OCI-LY3 (cell line): ENCODE measurements around the gene DCAF17.
A peak's percentile ranks its signal among the peaks of the same experiment; 100 is the strongest.

ENCODE experiments used
- H2AFZ ChIP-seq: fragments of 200-600, 300-600 bp; shearing (Covaris generic); 2 replicates; pipeline ENCODE4 v1.6.0; 2014; ENCODE audit warnings: antibody characterized with exemption, low read depth, low read length
- H3K27ac ChIP-seq: fragments of 200-600, 300-600 bp; sonication (generic); 2 replicates; pipeline ENCODE4 v1.5.1; 2014; ENCODE audit warnings: mild to moderate bottlenecking, low read length, moderate library complexity, mixed read lengths
- H3K27me3 ChIP-seq: fragments of 200-600, 300-600 bp; sonication (generic); 2 replicates; pipeline ENCODE4 v1.6.1; 2014; ENCODE audit warnings: low read depth, low read length, mixed read lengths
- H3K36me3 ChIP-seq: fragments of 200-600, 300-600 bp; sonication (generic); replicated peaks from 2 replicates; pipeline ENCODE3; 2014; ENCODE audit warnings: low read depth, low read length, mixed read lengths
- H3K4me1 ChIP-seq: fragments of 300-600, 200-600 bp; sonication (generic); 2 replicates; pipeline ENCODE4 v1.6.1; 2014; ENCODE audit warnings: low read length, mixed read lengths
- H3K4me2 ChIP-seq: fragments of 200-600, 300-600 bp; sonication (generic); 2 replicates; pipeline ENCODE4 v1.6.1; 2014; ENCODE audit warnings: low read length, mixed read lengths
- H3K4me3 ChIP-seq: fragments of 300-600, 200-600 bp; sonication (generic); 2 replicates; pipeline ENCODE4 v1.5.1; 2014; ENCODE audit warnings: antibody characterized with exemption, mild to moderate bottlenecking, low read length, moderate library complexity
- H3K79me2 ChIP-seq: fragments of 300-600, 200-600 bp; shearing (Covaris generic); 2 replicates; pipeline ENCODE4 v1.6.1; 2014; ENCODE audit warnings: mild to moderate bottlenecking, low read length, mixed read lengths
- H3K9ac ChIP-seq: fragments of 300-600, 200-600 bp; shearing (Covaris generic); 2 replicates; pipeline ENCODE4 v1.6.0; 2014; ENCODE audit warnings: mild to moderate bottlenecking, low read length, moderate library complexity
- H3K9me3 ChIP-seq: fragments of 200-600, 300-600 bp; shearing (Covaris generic); 2 replicates; pipeline ENCODE4 v1.6.1; 2014; ENCODE audit warnings: low read length, mixed read lengths; ENCODE audit not compliant: insufficient read depth
- H4K20me1 ChIP-seq: fragments of 200-600, 300-600 bp; sonication (generic); 2 replicates; pipeline ENCODE4 v1.6.1; 2016; ENCODE audit warnings: low read length, mixed read lengths; ENCODE audit not compliant: insufficient read depth
- CTCF ChIP-seq: fragments of 200-600, 300-600 bp; sonication (generic); IDR thresholded peaks from 2 replicates; pipeline ENCODE4 v1.5.1; 2014; ENCODE audit warnings: antibody characterized with exemption, low read length, low read depth
- EZH2phosphoT487 ChIP-seq: fragments of 200-600 bp; shearing (Covaris generic); IDR thresholded peaks from 2 replicates; pipeline ENCODE4 v1.6.1; 2018; ENCODE audit warnings: antibody characterized with exemption, mixed run types, low read depth

The DCAF17 gene

GRCh38 chr2:171520471-171520870 is 86.4 kb downstream of the DCAF17 start:
- peaks cover 17% of the 10 kb centered on the region for H3K4me1 ChIP-seq
- peaks cover 4% of the 10 kb centered on the region for H3K79me2 ChIP-seq
- peaks cover 8% of the 10 kb centered on the region for H3K27me3 ChIP-seq
- no peak overlapping the region for H2AFZ ChIP-seq
- TF ChIP-seq CTCF (no peak), EZH2phosphoT487 (no peak)
- H3K27ac ChIP-seq = no peak overlapping the region
- no peaks in the 10 kb centered on the region for H4K20me1 ChIP-seq
- H3K9me3 ChIP-seq = no peaks in the 10 kb centered on the region
- H3K36me3 ChIP-seq = no peaks in the 10 kb centered on the region
- H3K9ac ChIP-seq = no peak overlapping the region
- no peak overlapping the region for H3K4me3 ChIP-seq
- no peak overlapping the region for H3K4me2 ChIP-seq

- peak overlapping the region; percentile 84 for H2AFZ ChIP-seq
- no peaks in the 10 kb centered on the region for H3K9me3 ChIP-seq
- TF ChIP-seq EZH2phosphoT487 (no peak), CTCF (no peak)
- peak overlapping the region; percentile 48 for H3K27ac ChIP-seq
- no peaks in the 10 kb centered on the region for H4K20me1 ChIP-seq
- peak overlapping the region; percentile 94 for H3K4me2 ChIP-seq
- H3K9ac ChIP-seq = peak overlapping the region; percentile 91
- H3K4me1 ChIP-seq = peaks cover 17% of the 10 kb centered on the region
- peaks cover 8% of the 10 kb centered on the region for H3K27me3 ChIP-seq
- H3K4me3 ChIP-seq = peak overlapping the region; percentile 95
- peaks cover 4% of the 10 kb centered on the region for H3K79me2 ChIP-seq
- H3K36me3 ChIP-seq = no peaks in the 10 kb centered on the region
These were observed 87.5 kb downstream of the DCAF17 start for GRCh38 chr2:171521361-171522051.

- H3K27ac ChIP-seq = peak within 1 kb of the TSS; percentile 48
- H4K20me1 ChIP-seq = no peaks in the 10 kb centered on the region
- no peaks in the 10 kb centered on the region for H3K36me3 ChIP-seq
- H3K27me3 ChIP-seq = peaks cover 8% of the 10 kb centered on the region
- peaks cover 4% of the 10 kb centered on the region for H3K79me2 ChIP-seq
- H3K4me1 ChIP-seq = peaks cover 17% of the 10 kb centered on the region
- no peaks in the 10 kb centered on the region for H3K9me3 ChIP-seq
- peak within 1 kb of the TSS; percentile 91 for H3K9ac ChIP-seq
- peak within 1 kb of the TSS; percentile 84 for H2AFZ ChIP-seq
- peak; percentile 48 for TF ChIP-seq CTCF
- no peak for TF ChIP-seq EZH2phosphoT487
- H3K4me2 ChIP-seq = peak within 1 kb of the TSS; percentile 94
- H3K4me3 ChIP-seq = peak within 1 kb of the TSS; percentile 95
These were observed 88.2 kb downstream of the DCAF17 start, which contains the start of gene CYBRD1 for GRCh38 chr2:171522052-171522787. Gene CYBRD1 (plus strand): TSS chr2:171522474. CDS start chr2:171522546, 72 bp downstream.

- Histone ChIP-seq H3K27me3 (peaks cover 8% of the 10 kb centered on the region), H2AFZ (peak overlapping the region; percentile 84), H3K4me2 (peak overlapping the region; percentile 94), H3K4me3 (peak overlapping the region; percentile 95), H3K9me3 (no peaks in the 10 kb centered on the region), H4K20me1 (0 out of 2 replicates have a peak, but pooled peaks cover 2% of the 10 kb centered on the region), H3K9ac (peak overlapping the region; percentile 91), H3K36me3 (no peaks in the 10 kb centered on the region), H3K27ac (peak overlapping the region; percentile 48), H3K4me1 (peaks cover 17% of the 10 kb centered on the region), H3K79me2 (peaks cover 4% of the 10 kb centered on the region)
- no peak for TF ChIP-seq CTCF
- no peak for TF ChIP-seq EZH2phosphoT487
These were observed 88.7 kb downstream of the DCAF17 start for GRCh38 chr2:171522788-171523087.
